NCI-H2171 treated with DMSO at 0.1 percent for 48 hours (cell line): ENCODE measurements around the gene SNAP29.
A peak's percentile ranks its signal among the peaks of the same experiment; 100 is the strongest.
"Not testable (repeated sequence)": the region's sequence is repeated elsewhere in the genome, so short reads cannot be mapped to it uniquely, and the experiment has no call there.

Experiments
- DNase-seq: peaks from one replicate; lab custom pipeline; 2025; lab: John Stamatoyannopoulos, UW

SNAP29 gene

DNA sequence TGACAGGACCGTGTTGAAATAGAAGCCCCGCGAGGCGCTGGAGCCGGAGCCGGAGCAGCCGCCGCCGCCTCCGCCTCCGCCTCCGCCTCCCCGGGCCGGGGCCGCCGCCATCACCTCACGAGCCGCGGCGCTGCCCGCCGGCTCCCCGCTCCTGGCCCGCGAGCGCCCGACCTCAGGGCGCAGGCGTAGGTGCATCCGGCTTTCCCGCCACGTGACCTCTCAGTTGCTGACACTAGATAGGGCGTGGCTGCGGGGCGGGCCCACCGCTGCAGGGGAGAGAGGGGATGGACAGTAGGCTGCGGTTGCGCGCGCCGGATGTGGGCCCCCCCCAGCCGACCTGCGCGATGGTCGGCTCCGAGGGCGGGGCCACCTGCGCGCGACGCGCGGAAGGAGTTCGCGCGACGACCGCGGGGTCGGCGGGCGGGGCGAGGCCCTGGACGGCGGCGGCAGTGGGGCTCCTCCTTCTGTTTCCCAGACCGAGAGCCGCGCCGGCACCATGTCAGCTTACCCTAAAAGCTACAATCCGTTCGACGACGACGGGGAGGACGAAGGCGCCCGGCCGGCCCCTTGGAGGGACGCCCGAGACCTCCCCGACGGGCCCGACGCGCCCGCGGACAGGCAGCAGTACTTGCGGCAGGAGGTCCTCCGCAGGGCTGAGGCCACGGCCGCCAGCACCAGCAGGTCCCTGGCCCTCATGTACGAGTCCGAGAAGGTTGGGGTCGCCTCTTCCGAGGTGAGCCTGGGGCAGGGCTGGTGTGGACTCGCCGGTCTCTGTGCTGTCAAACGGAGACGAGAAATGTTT, at the start of gene SNAP29, which contains the start of gene PI4KA:
SNAP29 (plus strand) TSS at position 393 of the 802 bp plus-strand sequence; CDS start at position 497, 104 bp downstream.
PI4KA (minus strand) TSS at position 197 of the 802 bp plus-strand sequence; CDS start at position 111, 86 bp downstream.
- DNase-seq = peak; percentile 97

DNA sequence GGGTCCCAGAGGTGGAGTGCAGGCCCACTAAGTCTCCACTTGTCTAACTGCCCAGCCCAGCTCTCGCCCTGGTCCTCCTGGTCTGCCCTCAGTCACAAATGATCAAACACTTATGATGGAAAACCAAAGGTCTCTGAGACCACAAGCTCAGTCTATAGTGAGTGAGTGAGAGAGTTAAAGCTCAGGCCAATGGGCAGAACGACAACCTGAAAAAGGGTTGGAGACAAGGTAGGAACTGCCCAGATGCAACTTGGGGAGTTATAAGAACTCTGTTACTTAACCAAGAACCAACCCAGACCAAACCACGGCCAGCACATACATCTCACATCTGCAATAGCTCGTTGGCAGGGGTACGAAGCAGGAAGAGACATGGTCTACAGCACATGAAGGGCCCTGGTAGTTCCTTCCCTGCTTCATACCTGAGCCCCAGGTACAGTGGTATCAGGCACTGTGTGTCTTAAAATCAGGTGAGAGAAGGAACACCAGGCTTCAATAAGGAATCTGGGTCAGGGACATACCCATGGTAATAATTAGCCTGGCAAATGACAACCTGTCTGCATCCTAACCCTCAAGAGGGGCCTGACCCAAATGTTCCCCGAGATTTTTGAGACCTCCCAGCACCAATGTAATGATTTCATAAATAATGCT, 49.1 kb upstream of the SNAP29 start:
- no peak for DNase-seq

DNA sequence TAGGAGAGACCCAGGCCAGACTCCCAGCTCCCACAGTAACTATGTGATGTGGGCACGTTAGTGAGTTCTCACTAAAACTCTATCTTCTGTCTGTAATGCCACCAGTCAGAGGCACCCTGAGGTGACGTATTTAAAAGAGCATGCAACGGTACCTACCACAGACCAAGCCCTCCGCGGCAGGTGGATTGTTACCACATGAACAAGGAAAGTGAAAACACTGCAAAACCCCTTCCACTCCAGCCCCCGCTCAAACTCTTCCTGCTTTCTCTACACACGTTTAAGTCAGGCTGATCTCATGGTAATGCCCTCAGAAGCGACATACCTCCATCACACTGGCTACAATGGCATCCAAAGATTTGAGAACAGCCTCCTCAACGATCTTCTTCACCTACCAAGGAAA, 48.2 kb upstream of the SNAP29 start:
- DNase-seq = no peak

DNA sequence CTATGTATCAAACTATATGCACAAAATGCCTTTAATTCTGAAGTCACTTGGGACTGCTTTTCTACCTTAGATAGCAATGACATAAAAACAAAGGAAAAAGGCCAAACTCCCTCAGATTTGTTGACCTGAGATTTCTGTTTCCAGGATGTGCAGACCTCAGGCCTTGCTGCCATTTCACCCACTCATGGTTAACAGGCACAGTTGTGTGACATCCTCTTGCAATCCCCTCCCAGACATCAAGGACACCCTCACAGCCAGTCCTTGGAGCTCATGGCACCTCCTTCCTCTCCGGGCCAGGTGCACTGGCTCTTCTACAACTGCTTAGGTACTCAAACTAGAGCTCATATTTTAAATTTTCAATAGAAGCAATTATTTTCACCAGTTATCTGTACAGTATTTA, 47.6 kb upstream of the SNAP29 start:
- no peak for DNase-seq

DNA sequence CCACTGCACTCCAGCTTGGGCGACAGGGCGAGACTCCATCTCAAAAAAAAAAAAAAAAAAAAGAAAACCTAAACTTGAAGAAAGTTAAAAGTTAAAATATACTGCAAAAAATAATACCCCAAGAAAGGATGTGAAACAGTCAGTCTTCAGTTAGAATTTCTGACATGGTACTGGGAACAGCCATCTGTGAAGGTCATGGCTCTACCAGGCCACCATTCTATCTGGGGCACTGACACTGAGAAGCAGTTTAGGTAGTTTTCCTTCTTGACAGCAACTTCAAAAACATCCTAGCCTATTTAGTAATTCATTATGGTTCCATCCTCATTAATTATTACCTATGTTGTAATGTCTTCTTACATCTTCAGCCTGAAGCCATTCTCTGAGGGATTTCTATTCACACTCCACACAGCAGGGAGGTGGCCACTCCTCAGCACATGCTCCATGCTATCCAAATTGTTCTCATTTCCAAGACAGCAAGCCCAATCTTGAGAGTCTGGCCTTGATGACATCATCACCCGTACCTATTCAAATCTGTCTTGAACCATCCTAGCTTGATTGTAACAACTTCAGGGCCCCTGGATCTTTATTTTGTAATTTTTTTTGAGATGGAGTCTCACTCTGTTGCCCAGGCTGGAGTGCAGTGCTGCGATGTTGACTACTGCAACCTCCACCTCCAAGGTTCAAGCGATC, 46.7 kb upstream of the SNAP29 start:
- DNase-seq = no peak

DNA sequence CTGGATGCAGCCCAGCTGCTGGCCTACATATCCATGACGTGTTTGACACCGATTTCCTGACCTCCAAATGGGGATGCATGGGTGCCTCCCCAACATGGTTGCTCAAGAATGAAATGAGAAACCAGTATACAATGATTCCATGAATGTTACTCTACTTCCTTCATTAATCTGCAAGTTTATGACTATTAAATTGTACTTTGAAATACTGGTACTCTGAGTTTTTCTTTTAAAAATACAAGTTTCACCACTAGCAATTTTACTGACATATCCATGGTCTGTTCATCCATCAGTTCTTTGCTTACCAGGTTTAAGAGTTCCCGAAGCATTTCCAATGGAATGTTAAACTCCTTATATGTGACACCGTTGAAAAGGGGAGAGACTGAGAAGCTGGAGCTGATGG, 45.8 kb upstream of the SNAP29 start:
- DNase-seq = no peak

DNA sequence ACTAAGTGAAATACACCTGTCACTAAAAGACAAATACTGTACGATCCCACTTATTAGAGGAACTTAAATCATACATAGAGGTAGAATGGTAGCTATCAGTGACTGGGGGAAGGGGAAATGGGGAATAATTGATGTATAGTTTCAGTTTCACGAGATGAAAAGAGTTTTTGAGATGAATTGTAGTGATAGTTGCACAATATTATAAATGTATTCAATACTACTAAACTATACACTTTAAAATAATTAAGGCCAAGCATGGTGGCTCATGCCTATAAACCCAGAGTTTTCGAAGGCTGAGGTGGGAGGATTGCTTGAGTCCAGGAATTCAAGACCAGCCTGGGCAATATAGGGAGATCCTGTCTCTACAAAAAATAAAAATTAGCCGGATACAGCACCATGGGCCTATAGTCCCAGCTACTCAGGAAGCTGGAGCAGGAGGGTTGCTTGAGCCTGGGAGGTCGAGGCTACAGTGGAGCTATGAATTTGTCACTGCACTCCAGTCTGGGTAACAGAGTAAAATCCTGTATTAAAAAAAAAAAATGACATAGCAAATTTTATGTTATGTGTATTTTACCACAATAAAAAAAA, 44.5 kb upstream of the SNAP29 start:
- DNase-seq = no peak

DNA sequence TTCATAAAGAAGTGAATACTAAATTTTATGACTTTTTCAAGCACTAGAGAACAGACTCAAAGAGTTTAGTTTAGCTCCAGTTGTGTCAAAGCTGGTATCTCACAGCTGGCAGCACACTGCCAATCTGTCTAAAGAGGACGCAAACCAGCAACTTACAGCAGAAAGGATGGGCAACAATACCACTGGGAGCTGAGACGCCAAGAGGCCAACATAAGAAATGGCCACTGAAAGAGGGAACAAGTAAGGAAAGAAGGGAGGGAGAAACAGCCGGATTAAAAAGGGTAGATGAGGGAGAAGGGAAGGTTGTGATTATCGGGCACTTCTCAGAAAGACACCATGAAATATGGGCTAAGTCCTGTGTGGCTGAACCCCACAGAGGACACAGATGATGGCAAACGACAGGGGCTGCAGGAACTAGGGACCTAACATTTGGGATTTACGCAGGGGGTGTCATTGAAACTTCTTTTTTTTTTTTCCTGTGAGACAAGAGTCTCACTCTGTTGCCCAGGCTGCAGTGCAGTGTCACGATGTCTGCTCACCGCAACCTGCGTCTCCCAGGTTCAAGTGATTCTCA, 43.2 kb upstream of the SNAP29 start:
- no peak for DNase-seq

DNA sequence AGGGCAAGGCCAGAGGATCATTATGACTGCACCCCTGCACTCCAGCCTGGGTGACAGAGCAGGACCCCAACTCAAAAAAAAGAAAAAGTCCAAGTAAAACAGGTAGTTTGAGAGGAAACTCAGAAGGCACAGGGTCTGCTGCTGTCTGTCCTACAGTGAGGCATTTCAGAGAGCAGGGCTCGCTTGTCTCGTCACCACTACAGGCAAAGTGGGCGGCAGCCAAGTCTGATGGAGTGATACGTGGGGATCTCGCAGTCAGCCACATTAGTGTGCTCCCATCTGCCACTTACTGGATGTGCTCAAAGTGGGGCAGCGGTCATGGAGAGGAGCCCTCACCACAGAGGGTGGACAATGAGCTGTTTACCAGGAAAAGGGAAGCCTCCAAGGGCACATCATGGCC, 42.2 kb upstream of the SNAP29 start:
- no peak for DNase-seq

DNA sequence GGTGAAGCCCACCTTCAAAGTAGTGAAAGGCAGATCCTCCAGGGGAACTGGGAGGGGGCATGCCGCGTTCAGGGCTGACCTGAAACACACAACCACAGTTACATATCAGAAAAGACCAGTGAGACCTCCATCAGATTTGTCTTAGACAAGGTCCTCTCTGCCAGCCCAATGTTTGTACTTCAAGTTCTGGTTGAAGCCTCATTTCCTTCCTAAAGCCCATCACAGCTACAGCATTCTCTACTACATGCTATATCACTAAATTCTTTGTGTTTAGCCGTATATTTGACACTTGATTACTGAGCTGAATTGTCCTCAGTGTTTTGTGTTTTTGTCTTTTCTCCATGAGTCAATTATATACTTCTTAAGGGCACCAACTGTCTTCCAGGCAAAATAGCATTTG, 40.3 kb upstream of the SNAP29 start:
- no peak for DNase-seq

DNA sequence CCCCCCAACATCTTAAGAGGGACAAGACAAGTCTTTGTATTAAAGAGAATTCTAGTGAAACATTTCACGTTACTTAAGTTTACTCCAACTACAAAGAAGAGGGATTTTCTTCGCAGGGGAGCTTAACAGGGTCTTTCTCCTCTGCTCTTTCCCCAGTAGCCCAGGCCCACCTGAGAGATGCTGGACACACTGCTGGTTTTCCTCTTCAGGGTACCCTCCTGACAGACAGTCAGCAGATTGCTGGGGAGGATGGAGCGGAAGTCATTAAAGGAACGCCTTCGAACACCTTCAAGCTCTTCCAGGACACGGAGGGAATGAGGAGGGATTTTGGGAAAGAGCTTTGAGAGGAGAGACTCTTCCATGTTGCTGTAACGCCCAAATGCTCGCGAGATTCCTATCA, 39.3 kb upstream of the SNAP29 start:
- no peak for DNase-seq

DNA sequence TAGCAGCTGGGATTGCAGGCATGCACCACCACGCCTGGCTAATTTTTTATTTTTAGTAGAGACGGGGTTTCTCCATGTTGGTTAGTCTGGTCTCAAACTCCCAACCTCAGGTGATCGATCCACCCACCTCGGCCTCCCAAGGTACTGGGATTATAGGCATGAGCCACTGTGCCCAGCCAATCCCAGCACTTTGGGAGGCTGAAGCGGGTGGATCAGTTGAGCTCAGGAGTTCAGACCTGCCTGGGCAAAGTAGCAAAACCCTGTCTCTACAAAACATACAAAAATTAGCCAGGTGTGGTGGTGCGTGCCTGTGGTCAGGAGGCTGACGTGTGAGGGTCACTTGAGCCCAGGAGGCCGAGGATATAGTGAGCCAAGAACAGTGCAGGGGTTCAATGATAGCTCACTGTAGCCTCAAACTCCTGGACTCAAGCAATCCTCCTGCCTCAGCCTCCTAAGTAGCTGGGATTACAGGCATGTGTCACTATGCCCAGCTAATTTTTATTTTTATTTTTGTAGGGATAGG, 37.0 kb upstream of the SNAP29 start:
- DNase-seq = not testable (repeated sequence)

DNA sequence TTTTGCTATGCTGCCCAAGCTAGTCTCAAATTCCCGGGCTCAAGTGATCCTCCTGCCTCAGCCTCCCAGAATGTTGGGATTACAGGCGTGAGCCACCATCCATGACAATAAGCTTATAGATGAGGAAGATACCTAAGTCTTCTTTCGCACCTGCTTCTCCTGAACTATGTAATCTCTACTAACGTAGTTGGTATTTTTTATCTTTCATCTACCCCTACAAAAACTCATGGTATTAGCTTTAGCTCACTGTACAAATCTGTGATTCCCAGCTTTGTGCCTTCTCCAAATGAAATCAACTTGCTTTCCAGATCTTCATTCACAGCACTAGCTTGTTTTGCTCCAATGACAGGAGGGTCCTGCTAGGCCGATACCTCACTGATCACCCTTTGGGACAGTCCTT, 36.6 kb upstream of the SNAP29 start:
- DNase-seq = no peak

DNA sequence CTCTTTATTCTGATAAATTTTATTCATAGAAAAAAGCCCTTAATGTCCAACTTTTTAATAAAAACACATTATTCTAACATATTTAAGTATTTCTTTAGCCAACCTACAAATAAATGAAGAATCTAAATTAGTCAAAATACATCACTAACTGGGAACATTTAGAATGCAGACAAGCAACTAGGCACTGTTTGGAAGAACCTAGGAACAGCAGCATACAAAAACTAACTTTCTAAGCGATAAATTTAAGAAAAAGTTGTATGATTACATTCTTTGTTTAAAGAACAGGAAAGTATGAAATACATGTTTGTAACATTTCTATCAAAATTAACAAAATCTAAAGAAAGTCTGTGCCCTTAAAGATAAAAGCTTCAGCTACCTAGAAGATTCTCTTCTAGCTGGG, 35.5 kb upstream of the SNAP29 start:
- no peak for DNase-seq

DNA sequence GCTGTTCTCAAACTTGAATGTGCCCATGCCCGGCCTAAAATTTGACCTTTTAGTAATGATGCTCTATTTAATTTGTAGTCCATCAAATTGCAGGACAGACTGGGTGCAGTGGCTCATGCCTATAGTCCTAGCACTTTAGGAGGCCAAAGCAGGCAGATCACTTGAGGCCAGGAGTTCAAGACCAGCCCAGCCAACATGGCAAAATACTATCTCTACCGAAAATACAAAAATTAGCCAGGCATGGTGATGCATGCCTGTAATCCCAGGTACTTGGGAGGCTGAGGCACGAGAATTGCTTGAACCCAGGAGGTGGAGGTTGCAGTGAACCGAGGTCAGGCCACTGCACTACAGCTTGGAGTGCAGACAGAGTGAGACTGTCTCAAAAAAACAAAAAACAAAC, 33.6 kb upstream of the SNAP29 start:
- not testable (repeated sequence) for DNase-seq

DNA sequence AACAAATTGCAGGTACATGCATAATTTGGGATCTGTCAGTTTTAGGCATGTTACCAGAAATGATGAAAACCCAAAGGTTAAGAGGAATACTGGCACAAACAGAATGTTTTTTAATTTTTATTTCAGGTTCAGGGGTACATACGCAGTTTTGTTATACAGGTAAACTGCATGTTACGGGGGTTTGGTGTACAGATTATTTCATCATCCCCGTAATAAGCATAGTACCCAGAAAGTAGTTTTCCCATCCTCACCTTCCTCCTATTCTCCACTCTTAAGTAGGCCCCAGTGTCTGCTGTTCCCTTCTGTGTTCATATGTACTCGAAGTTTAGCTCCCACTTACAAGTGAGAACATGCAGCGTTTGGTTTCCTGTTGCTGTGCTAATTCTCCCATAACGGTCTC, 33.2 kb upstream of the SNAP29 start:
- DNase-seq = no peak

DNA sequence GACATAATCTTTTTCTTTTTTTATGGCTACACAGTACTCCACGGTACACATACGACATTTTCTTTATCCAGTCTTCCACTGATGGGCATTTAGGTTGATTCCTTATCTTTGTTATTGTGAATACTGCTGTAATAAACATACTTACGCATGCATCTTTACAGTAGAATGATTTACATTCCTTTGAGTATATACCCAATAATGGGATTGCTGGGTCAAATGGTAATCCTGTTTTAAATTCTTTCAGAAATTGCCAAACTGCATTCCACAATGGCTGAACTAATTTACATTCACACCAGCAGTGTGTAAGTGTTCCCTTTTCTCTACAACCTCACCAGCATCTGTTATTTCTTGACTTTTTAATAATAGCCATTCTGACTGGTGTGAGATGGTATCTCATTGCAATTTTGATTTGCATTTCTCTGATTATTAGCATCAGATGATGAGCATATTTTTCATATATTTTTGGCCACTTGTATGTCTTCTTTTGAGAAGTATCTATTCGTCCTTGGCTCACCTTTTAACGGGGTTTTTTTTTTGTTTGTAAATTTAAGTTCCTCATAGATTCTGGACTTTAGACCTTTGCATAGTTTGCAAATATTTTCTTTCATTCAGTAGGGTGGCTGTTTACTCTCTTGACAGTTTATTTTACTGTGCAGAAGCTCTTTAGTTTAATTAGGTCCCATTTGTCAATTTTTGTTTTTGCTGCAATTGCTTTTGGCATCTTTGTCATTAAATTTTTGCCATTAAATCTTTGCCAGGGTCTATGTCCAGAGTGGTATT, 32.2 kb upstream of the SNAP29 start:
- DNase-seq = not testable (repeated sequence)

DNA sequence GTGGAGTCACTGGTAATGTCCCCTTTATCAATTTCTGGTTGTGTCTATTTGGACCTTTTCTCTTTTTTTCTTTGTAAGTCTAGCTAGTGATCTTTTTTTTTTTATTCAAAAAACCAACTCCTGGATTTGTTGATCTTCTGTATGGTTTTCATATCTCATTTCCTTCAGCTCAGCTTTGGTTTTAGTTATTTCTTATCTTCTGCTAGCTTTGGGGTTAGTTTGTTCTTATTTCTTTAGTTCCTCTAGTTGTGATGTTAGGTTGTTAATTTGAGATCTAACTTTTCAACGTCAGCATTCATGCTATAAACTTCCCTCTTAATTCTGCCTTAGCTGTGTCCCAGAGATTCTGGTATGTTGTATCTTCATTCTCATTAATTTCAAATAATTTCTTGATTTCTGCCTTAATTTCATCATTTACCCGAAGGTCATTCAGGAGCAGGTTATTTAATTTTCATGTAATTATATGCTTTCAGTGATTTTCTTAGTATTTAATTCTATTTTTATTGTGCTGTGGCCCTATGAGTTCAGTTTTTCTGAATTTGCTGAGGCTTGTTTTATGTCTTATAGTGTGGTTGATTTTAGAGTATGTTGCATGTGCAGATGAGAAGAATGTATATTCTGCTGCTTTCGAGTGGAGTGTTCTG, 29.2 kb upstream of the SNAP29 start:
- DNase-seq = no peak

DNA sequence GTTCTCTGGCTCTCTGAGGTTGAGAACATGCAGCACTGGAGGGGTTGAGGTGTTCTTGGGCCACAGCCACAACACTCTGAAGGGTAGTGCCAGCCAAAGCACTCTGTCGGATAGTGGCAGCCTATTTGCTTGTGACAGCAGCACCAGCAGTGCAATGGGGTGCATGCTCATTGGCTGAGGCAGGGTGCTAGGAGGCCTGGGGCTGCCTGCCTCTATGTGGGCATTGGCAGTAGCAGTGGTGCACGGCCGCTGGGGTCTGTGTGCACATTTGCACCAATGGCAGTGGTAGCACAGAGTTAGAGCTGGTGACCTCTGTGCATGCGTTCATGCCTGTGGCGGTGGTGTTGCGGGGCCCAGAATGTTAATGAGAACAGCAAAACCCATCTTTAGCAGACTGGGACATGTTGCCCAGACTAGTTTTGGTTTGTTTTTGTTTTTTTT, 25.6 kb upstream of the SNAP29 start:
- DNase-seq = no peak

DNA sequence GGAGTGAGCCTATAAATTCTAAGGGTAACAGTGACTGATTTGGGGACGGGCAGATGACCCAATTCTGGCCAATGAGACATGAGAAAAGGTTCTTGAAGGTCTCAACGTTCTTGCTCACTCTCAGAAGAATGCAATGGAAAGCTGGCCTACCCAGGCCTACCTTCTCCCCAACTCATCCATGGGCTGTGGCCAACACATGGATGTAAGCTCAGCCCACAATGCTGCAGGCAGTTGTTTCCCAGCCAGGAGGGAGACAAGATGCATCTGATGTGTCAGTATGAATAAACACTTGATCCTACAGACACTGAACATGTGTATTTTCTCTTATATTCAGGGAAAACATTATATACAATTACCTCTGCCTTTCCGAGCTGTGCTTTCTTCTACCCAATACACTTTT, 24.6 kb upstream of the SNAP29 start:
- no peak for DNase-seq

DNA sequence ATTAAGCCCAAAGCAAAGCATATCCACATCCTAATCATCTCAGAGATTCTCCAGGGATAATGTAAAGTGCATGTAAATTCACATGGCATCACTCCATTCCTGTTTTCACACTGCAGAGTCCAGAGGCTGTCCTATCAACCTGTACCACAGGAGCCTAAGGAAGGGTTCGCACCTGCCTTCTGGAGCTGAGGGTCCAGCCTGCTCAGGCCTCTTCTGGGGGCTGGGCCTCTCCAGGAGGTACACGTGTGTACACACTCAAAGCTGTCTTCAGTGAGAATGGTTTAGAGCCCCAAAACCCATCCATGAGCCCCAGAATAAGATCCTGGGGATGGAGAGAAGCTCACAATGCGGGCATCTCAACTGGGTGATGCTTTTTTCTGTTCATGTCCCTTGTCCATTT, 24.1 kb upstream of the SNAP29 start:
- no peak for DNase-seq
